ENCODE data around the gene COX18. TPM values are rescaled to one million over a fixed set of nuclear protein-coding genes. Genes with fewer than 3 reads are reported as not detected.
A peak's percentile ranks its signal among the peaks of the same experiment; 100 is the strongest.

COX18 gene
- total RNA-seq, 1 donor from 2014 or later = 10.8 TPM

- H3K27me3 ChIP-seq (ENCODE audit: insufficient read depth, low read length) = no peaks in the 10 kb centered on the region
- no peak overlapping the region for H3K9ac ChIP-seq (ENCODE audit: low read length)
- peaks cover 20% of the 10 kb centered on the region for H3K36me3 Mint-ChIP-seq (ENCODE audit: low read depth, unreplicated experiment)
- H3K27ac ChIP-seq (ENCODE audit: low read depth, low read length) = no peak overlapping the region
- H3K36me3 ChIP-seq (ENCODE audit: insufficient read depth, low read length) = peaks cover 37% of the 10 kb centered on the region
- peaks cover 30% of the 10 kb centered on the region for H4K20me1 ChIP-seq (ENCODE audit: insufficient read depth, low read length)
- no peak overlapping the region for H2AFZ ChIP-seq (ENCODE audit: low read depth, low read length)
- H3K9me3 ChIP-seq (ENCODE audit: insufficient read depth, low read depth, low read length) = no peaks in the 10 kb centered on the region
- no peaks in the 10 kb centered on the region for H3K9me3 Mint-ChIP-seq (ENCODE audit: unreplicated experiment)
- H3K4me1 ChIP-seq (ENCODE audit: insufficient read depth, low read length) = no peaks in the 10 kb centered on the region
- H3K4me3 ChIP-seq (ENCODE audit: insufficient read depth, low read depth, low read length) = no peak overlapping the region
- H3K4me1 Mint-ChIP-seq (ENCODE audit: low read depth, unreplicated experiment) = no peaks in the 10 kb centered on the region
- FAIRE-seq (no peak), DNase-seq (ENCODE audit: low read depth) (no peak)
- no peak overlapping the region for H3K4me3 Mint-ChIP-seq (ENCODE audit: unreplicated experiment)
- no peak overlapping the region for H3K27ac Mint-ChIP-seq (ENCODE audit: unreplicated experiment)
- no peak for TF ChIP-seq EZH2 (IDR thresholded peaks at IDR 0.05; ENCODE audit: insufficient read depth, low read length)
- no peak for TF ChIP-seq CTCF (IDR thresholded peaks at IDR 0.05; ENCODE audit: insufficient read depth, low read depth, low read length)
- no peaks in the 10 kb centered on the region for H3K27me3 Mint-ChIP-seq (ENCODE audit: low read depth, unreplicated experiment)
- H3K79me2 ChIP-seq (ENCODE audit: insufficient read depth, low read length) = peaks cover 63% of the 10 kb centered on the region
- H3K4me2 ChIP-seq (ENCODE audit: low read length) = no peak overlapping the region
Observed at GRCh38 chr4:73087871-73088270, 18.4 kb upstream of the COX18 start.

GRCh38 chr4:73086095-73086868 lies 16.8 kb upstream of the COX18 start:
- Mint-ChIP-seq H3K36me3 (ENCODE audit: low read depth, unreplicated experiment) (peaks cover 12% of the 10 kb centered on the region), H3K9me3 (ENCODE audit: unreplicated experiment) (no peaks in the 10 kb centered on the region), H3K4me3 (ENCODE audit: unreplicated experiment) (no peak overlapping the region), H3K27ac (ENCODE audit: unreplicated experiment) (no peak overlapping the region), H3K27me3 (ENCODE audit: low read depth, unreplicated experiment) (no peaks in the 10 kb centered on the region), H3K4me1 (ENCODE audit: low read depth, unreplicated experiment) (no peaks in the 10 kb centered on the region)
- no peaks in the 10 kb centered on the region for H3K9me3 ChIP-seq (ENCODE audit: insufficient read depth, low read depth, low read length)
- no peak for DNase-seq (ENCODE audit: low read depth)
- H3K4me3 ChIP-seq (ENCODE audit: insufficient read depth, low read depth, low read length) = no peak overlapping the region
- H3K4me1 ChIP-seq (ENCODE audit: insufficient read depth, low read length) = no peaks in the 10 kb centered on the region
- no peak overlapping the region for H3K27ac ChIP-seq (ENCODE audit: low read depth, low read length)
- peaks cover 64% of the 10 kb centered on the region for H3K79me2 ChIP-seq (ENCODE audit: insufficient read depth, low read length)
- H4K20me1 ChIP-seq (ENCODE audit: insufficient read depth, low read length) = peaks cover 23% of the 10 kb centered on the region
- H3K27me3 ChIP-seq (ENCODE audit: insufficient read depth, low read length) = no peaks in the 10 kb centered on the region
- peaks cover 30% of the 10 kb centered on the region for H3K36me3 ChIP-seq (ENCODE audit: insufficient read depth, low read length)
- FAIRE-seq = no peak
- TF ChIP-seq EZH2 (IDR thresholded peaks at IDR 0.05; ENCODE audit: insufficient read depth, low read length) = no peak
- TF ChIP-seq CTCF (IDR thresholded peaks at IDR 0.05; ENCODE audit: insufficient read depth, low read depth, low read length) = no peak
- H3K4me2 ChIP-seq (ENCODE audit: low read length) = no peak overlapping the region
- H3K9ac ChIP-seq (ENCODE audit: low read length) = no peak overlapping the region
- H2AFZ ChIP-seq (ENCODE audit: low read depth, low read length) = no peak overlapping the region

GRCh38 chr4:73080789-73081188 lies 11.3 kb upstream of the COX18 start:
- Histone ChIP-seq H3K4me2 (ENCODE audit: low read length) (no peak overlapping the region), H3K27me3 (ENCODE audit: insufficient read depth, low read length) (no peaks in the 10 kb centered on the region), H4K20me1 (ENCODE audit: insufficient read depth, low read length) (peaks cover 11% of the 10 kb centered on the region), H3K4me1 (ENCODE audit: insufficient read depth, low read length) (peaks cover 5% of the 10 kb centered on the region), H3K9me3 (ENCODE audit: insufficient read depth, low read depth, low read length) (no peaks in the 10 kb centered on the region), H3K9ac (ENCODE audit: low read length) (no peak overlapping the region), H2AFZ (ENCODE audit: low read depth, low read length) (no peak overlapping the region), H3K4me3 (ENCODE audit: insufficient read depth, low read depth, low read length) (no peak overlapping the region), H3K79me2 (ENCODE audit: insufficient read depth, low read length) (peaks cover 42% of the 10 kb centered on the region), H3K27ac (ENCODE audit: low read depth, low read length) (no peak overlapping the region), H3K36me3 (ENCODE audit: insufficient read depth, low read length) (peaks cover 38% of the 10 kb centered on the region)
- Mint-ChIP-seq H3K4me1 (ENCODE audit: low read depth, unreplicated experiment) (peaks cover 3% of the 10 kb centered on the region), H3K9me3 (ENCODE audit: unreplicated experiment) (no peaks in the 10 kb centered on the region), H3K36me3 (ENCODE audit: low read depth, unreplicated experiment) (peaks cover 18% of the 10 kb centered on the region), H3K4me3 (ENCODE audit: unreplicated experiment) (no peak overlapping the region), H3K27me3 (ENCODE audit: low read depth, unreplicated experiment) (no peaks in the 10 kb centered on the region), H3K27ac (ENCODE audit: unreplicated experiment) (no peak overlapping the region)
- peak; percentile 16 for DNase-seq (ENCODE audit: low read depth)
- TF ChIP-seq CTCF (IDR thresholded peaks at IDR 0.05; ENCODE audit: insufficient read depth, low read depth, low read length) = no peak
- TF ChIP-seq EZH2 (IDR thresholded peaks at IDR 0.05; ENCODE audit: insufficient read depth, low read length) = no peak
- FAIRE-seq = no peak

Measured in astrocyte (in vitro differentiated cells and primary cell).